CD8-positive, alpha-beta memory T cell (primary cell): ENCODE measurements around the gene CCDC71L. TPM values are rescaled to one million over a fixed set of nuclear protein-coding genes. Genes with fewer than 3 reads are reported as not detected.
"Not testable (repeated sequence)": the region's sequence is repeated elsewhere in the genome, so short reads cannot be mapped to it uniquely, and the experiment has no call there.

Source experiments
- CTCF ChIA-PET: fragments of 350-600 bp; sonication (Branson Sonifier 250); formaldehyde crosslinking; loops from one replicate; lab custom pipeline; 2021; ENCODE audit warnings: antibody characterized with exemption; lab: Charles Lee
- POLR2A ChIA-PET: fragments of 350-600 bp; sonication (Branson Sonifier 250); formaldehyde crosslinking; loops from one replicate; lab custom pipeline; 2021; ENCODE audit warnings: antibody characterized with exemption; lab: Charles Lee
- DNase-seq, 5 donors: peaks; one replicate each; pipeline versions ENCODE4 v3.0.0 to v3.0.0-alpha.2; 2020 to 2022; ENCODE audit warnings: mixed read lengths in 1 of 5
- H3K27ac ChIP-seq: one replicate; pipeline ENCODE4 v1.7.0; 2013; ENCODE audit warnings: low read depth, mild to moderate bottlenecking, low read length, moderate library complexity
- H3K27me3 ChIP-seq: 2 replicates; pipeline ENCODE4 v1.7.0; 2013; ENCODE audit warnings: low read length, mild to moderate bottlenecking; ENCODE audit not compliant: insufficient read depth, poor library complexity, severe bottlenecking
- H3K36me3 ChIP-seq: 2 replicates; pipeline ENCODE4 v1.7.0; 2013; ENCODE audit warnings: mild to moderate bottlenecking, low read length, moderate library complexity; ENCODE audit not compliant: insufficient read depth
- H3K4me1 ChIP-seq: 2 replicates; pipeline ENCODE4 v1.7.0; 2013; ENCODE audit warnings: mild to moderate bottlenecking, low read length, moderate library complexity; ENCODE audit not compliant: insufficient read depth
- H3K4me3 ChIP-seq: 2 replicates; pipeline ENCODE4 v1.7.0; 2013; ENCODE audit warnings: mild to moderate bottlenecking, low read length
- H3K9me3 ChIP-seq: 2 replicates; pipeline ENCODE4 v1.7.0; 2013; ENCODE audit warnings: mild to moderate bottlenecking, low read length
- H3K27ac Mint-ChIP-seq, 8 donors: one replicate each; pipeline ENCODE4 v1.8.0; 2020 to 2021; ENCODE audit warnings: mixed read lengths in 8 of 8, mild to moderate bottlenecking in 6 of 8, inconsistent platforms in 3 of 8, moderate library complexity in 3 of 8
- H3K27me3 Mint-ChIP-seq, 2 donors: one replicate each; pipeline ENCODE4 v1.8.0; 2020 to 2021; ENCODE audit warnings: mixed read lengths in 2 of 2, mild to moderate bottlenecking in 1 of 2, moderate library complexity in 1 of 2
- H3K36me3 Mint-ChIP-seq, 3 donors: one replicate each; pipeline ENCODE4 v1.8.0; 2020 to 2021; ENCODE audit warnings: mixed read lengths in 3 of 3, inconsistent platforms in 1 of 3, mild to moderate bottlenecking in 1 of 3
- H3K4me1 Mint-ChIP-seq, 3 donors: one replicate each; pipeline ENCODE4 v1.8.0; 2020 to 2021; ENCODE audit warnings: mixed read lengths in 3 of 3, inconsistent platforms in 1 of 3, mild to moderate bottlenecking in 1 of 3
- H3K4me3 Mint-ChIP-seq, 7 donors: one replicate each; pipeline ENCODE4 v1.8.0; 2020 to 2021; ENCODE audit warnings: mixed read lengths in 7 of 7, mild to moderate bottlenecking in 6 of 7, moderate library complexity in 4 of 7, inconsistent platforms in 2 of 7
- H3K9me3 Mint-ChIP-seq, 5 donors: one replicate each; pipeline ENCODE4 v1.8.0; 2020 to 2022; ENCODE audit warnings: mixed read lengths in 5 of 5, mild to moderate bottlenecking in 3 of 5, moderate library complexity in 2 of 5, inconsistent platforms in 1 of 5
- polyA plus RNA-seq: library from polyadenylated mRNA; unstranded; fragments of 300-500 nt; fragmentation: Illumina TruSeq; gene quantifications from one replicate; pipeline ENCODE4 v1.2.3, GENCODE V29; 2021
- total RNA-seq, 2 experiments: library from RNA; stranded (reverse); gene quantifications; one replicate each; pipeline ENCODE4 v1.2.3, GENCODE V29; 2021

The CCDC71L gene
- total RNA-seq (10 to 100 TPM; 27.4 to 28.1 TPM), polyA plus RNA-seq (6.7 TPM)

GRCh38 chr7:106660862-106661720 lies at the start of gene CCDC71L:
Gene CCDC71L (minus strand): TSS chr7:106661158. CDS start chr7:106660896, 262 bp downstream.
- CTCF ChIA-PET, result interaction anchor here (0.6 to 3.7 kb wide), 17 partner anchors 9 to 507 kb away, joined by 3 to 48 read pairs (median 6); partner anchors contain the start of gene HBP1
- H3K4me3 ChIP-seq, result peak within 1 kb of the TSS; percentile 56
- Mint-ChIP-seq H3K36me3 (peaks cover 0 to 4% (median 0%) of the 10 kb centered on the region in 3 donors), H3K27me3 (no peaks in the 10 kb centered on the region), H3K4me1 (peaks cover 24 to 45% (median 39%) of the 10 kb centered on the region in 3 donors), H3K9me3 (no peaks in the 10 kb centered on the region), H3K27ac (peak within 1 kb of the TSS; percentile 82 to 98 (median 92)), H3K4me3 (peak within 1 kb of the TSS; percentile 84 to 96 (median 90))
- POLR2A ChIA-PET, result interaction anchor here (0.6 to 1.8 kb wide), 4 partner anchors 55 to 507 kb away, joined by 3 to 11 read pairs (median 5); partner anchors contain the start of gene HBP1
- peaks cover 24% of the 10 kb centered on the region for H3K4me1 ChIP-seq
- no peaks in the 10 kb centered on the region for H3K36me3 ChIP-seq
- peak within 1 kb of the TSS; percentile 79 for H3K27ac ChIP-seq
- H3K27me3 ChIP-seq, result no peaks in the 10 kb centered on the region
- no peaks in the 10 kb centered on the region for H3K9me3 ChIP-seq
- DNase-seq, result peak; percentile 83 to 95 (median 89)

- H3K4me3 Mint-ChIP-seq, H3K4me1 ChIP-seq, DNase-seq, H3K4me1 Mint-ChIP-seq, H3K9me3 Mint-ChIP-seq, H3K27ac ChIP-seq, H3K9me3 ChIP-seq, H3K27ac Mint-ChIP-seq, H3K36me3 ChIP-seq, POLR2A ChIA-PET, H3K4me3 ChIP-seq, H3K27me3 ChIP-seq: not testable (repeated sequence)
- peaks cover 0 to 10% (median 3%) of the 10 kb centered on the region in 3 donors for H3K36me3 Mint-ChIP-seq
- CTCF ChIA-PET, result interaction anchor here (1.1 kb wide), 1 partner anchor 22 kb away, joined by 3 read pairs; no protein-coding TSS in a partner anchor
- peaks cover 9 to 20% of the 10 kb centered on the region in 2 donors for H3K27me3 Mint-ChIP-seq
Measured at GRCh38 chr7:106709604-106710003, 48.6 kb upstream of the CCDC71L start.

- CTCF ChIA-PET, result interaction anchor here (1.3 kb wide), 1 partner anchor 39 kb away, joined by 3 read pairs; no protein-coding TSS in a partner anchor
- no peaks in the 10 kb centered on the region for H3K9me3 ChIP-seq
- H3K27ac ChIP-seq, result no peak overlapping the region
- POLR2A ChIA-PET, result no interaction called here
- H3K4me3 Mint-ChIP-seq, result peak overlapping the region in 4 of 7 donors; percentile 6 to 39 (median 15)
- no peaks in the 10 kb centered on the region for H3K27me3 ChIP-seq
- no peak overlapping the region for H3K4me3 ChIP-seq
- peaks cover 0 to 3% (median 0%) of the 10 kb centered on the region in 3 donors for H3K36me3 Mint-ChIP-seq
- H3K27me3 Mint-ChIP-seq, result peaks cover 8 to 20% of the 10 kb centered on the region in 2 donors
- H3K27ac Mint-ChIP-seq, result peak overlapping the region in 6 of 8 donors; percentile 12 to 58 (median 32)
- H3K9me3 Mint-ChIP-seq, result peaks cover 0 to 2% (median 0%) of the 10 kb centered on the region in 5 donors
- H3K4me1 Mint-ChIP-seq, result peaks cover 10 to 13% (median 10%) of the 10 kb centered on the region in 3 donors
- no peaks in the 10 kb centered on the region for H3K36me3 ChIP-seq
- DNase-seq, result peak in 1 of 5 donors; percentile 15
- peaks cover 13% of the 10 kb centered on the region for H3K4me1 ChIP-seq
Measured at GRCh38 chr7:106704000-106704840, 43.3 kb upstream of the CCDC71L start.

DNA sequence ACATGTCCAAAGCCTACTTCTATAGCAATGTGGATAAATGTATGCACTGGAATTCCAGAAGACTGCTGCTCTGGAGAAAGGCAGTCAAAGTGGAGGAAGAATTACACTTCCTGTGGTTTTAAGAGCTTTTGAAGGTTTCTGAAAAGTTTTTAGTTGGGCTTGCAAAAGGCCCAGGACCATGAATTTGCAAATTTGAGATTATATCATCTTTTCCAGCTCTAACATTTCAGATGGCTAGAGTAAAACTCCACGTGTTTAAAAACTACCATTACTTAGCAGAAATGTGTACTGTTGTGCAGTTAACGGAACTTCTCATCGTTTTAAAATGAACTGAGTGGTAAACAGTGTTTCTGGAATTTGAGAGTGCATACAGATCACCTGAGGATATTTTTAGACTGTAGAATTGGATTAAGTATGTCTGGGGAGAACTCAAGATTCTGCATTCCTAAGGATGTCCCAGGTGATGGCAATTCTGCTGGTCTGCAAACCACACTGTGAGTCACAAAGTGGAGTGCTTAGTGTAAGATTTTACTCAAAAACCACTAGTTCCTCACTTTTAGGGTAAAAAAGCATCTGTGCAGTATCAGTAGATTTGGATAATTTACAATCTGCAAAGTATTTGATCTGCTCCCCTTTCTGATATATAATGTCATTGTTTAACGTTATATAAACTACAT lies 32.9 kb upstream of the CCDC71L start:
- Mint-ChIP-seq H3K36me3 (peaks cover 0 to 2% (median 0%) of the 10 kb centered on the region in 3 donors), H3K4me3 (no peak overlapping the region), H3K27me3 (peaks cover 0 to 1% of the 10 kb centered on the region in 2 donors), H3K9me3 (peaks cover 0 to 2% (median 0%) of the 10 kb centered on the region in 5 donors), H3K4me1 (peaks cover 0 to 5% (median 1%) of the 10 kb centered on the region in 3 donors), H3K27ac (no peak overlapping the region)
- ChIA-PET CTCF (no interaction called here), POLR2A (no interaction called here)
- Histone ChIP-seq H3K4me1 (no peaks in the 10 kb centered on the region), H3K9me3 (no peaks in the 10 kb centered on the region), H3K27me3 (no peaks in the 10 kb centered on the region), H3K4me3 (no peak overlapping the region), H3K27ac (no peak overlapping the region), H3K36me3 (no peaks in the 10 kb centered on the region)
- DNase-seq, result no peak

DNA sequence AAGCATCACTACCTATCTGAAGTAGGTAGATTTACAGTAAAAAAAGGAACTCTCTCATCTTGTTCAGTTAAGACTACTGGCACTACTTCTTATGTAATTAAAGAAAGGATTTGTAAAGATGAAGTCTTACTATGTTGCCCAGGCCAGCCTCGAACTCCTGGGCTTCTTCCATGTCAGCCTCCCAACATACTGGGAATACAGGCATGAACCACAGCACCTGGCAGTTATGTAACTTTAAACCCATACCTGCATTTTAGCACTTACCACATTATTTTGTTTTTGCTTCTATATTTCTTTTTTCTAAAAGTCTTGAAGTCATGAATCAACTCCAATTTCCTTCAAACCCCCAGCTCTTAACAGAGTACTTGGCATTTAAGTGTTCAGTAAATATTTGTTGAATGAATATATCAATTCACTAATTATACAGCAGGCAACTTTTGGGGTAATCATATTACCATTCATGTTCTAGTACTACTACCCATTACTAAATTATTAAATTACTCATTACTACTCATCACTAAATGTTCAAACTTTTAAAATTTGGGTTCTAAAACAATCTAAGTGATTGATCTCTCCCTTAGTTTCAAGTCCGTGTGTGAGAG lies 31.6 kb upstream of the CCDC71L start:
- Mint-ChIP-seq H3K9me3 (peaks cover 0 to 4% (median 2%) of the 10 kb centered on the region in 5 donors), H3K4me1 (peaks cover 0 to 5% (median 1%) of the 10 kb centered on the region in 3 donors), H3K27me3 (peaks cover 6 to 9% of the 10 kb centered on the region in 2 donors), H3K27ac (no peak overlapping the region), H3K36me3 (peaks cover 0 to 8% (median 0%) of the 10 kb centered on the region in 3 donors), H3K4me3 (no peak overlapping the region)
- H3K27ac ChIP-seq, result no peak overlapping the region
- no peaks in the 10 kb centered on the region for H3K27me3 ChIP-seq
- CTCF ChIA-PET, result interaction anchor here (1.4 kb wide), 1 partner anchor 44 kb away, joined by 3 read pairs; no protein-coding TSS in a partner anchor
- no peaks in the 10 kb centered on the region for H3K36me3 ChIP-seq
- POLR2A ChIA-PET, result no interaction called here
- H3K9me3 ChIP-seq, result no peaks in the 10 kb centered on the region
- no peak for DNase-seq
- H3K4me3 ChIP-seq, result no peak overlapping the region
- no peaks in the 10 kb centered on the region for H3K4me1 ChIP-seq

- H3K4me1 ChIP-seq, H3K9me3 Mint-ChIP-seq, H3K27me3 ChIP-seq, H3K36me3 ChIP-seq, DNase-seq, CTCF ChIA-PET, H3K27ac ChIP-seq, H3K9me3 ChIP-seq, H3K27ac Mint-ChIP-seq, H3K4me1 Mint-ChIP-seq, H3K4me3 ChIP-seq, H3K4me3 Mint-ChIP-seq, POLR2A ChIA-PET: not testable (repeated sequence)
- Mint-ChIP-seq H3K36me3 (peaks cover 0 to 12% (median 0%) of the 10 kb centered on the region in 3 donors), H3K27me3 (peaks cover 12 to 18% of the 10 kb centered on the region in 2 donors)
Measured at GRCh38 chr7:106688161-106688560, 27.2 kb upstream of the CCDC71L start.

DNA sequence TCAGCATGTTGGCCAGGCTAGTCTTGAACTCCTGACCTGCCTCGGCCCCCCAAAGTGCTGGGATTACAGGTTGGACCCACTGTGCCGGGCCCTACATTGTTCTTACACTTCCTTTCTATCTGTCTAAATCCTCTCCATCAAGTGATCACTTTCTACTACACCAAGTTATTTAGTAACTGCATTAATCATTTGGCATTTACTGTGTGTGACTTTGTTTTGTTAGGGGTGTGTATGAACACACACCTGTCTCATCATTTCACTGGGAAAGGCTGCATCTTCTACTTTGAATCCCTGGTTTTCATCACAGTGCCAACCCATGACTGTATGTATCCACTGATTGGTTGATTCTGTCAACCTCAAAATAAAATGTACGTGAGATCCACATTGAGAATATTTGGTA lies 23.0 kb upstream of the CCDC71L start:
- Histone ChIP-seq H3K27ac (no peak overlapping the region), H3K9me3 (no peaks in the 10 kb centered on the region), H3K27me3 (no peaks in the 10 kb centered on the region), H3K4me3 (no peak overlapping the region), H3K4me1 (no peaks in the 10 kb centered on the region), H3K36me3 (no peaks in the 10 kb centered on the region)
- ChIA-PET CTCF (no interaction called here), POLR2A (no interaction called here)
- H3K9me3 Mint-ChIP-seq, result peaks cover 0 to 8% (median 4%) of the 10 kb centered on the region in 5 donors
- peak overlapping the region in 1 of 8 donors; percentile 38 for H3K27ac Mint-ChIP-seq
- H3K36me3 Mint-ChIP-seq, result peaks cover 0 to 11% (median 0%) of the 10 kb centered on the region in 3 donors
- peaks cover 5 to 6% (median 5%) of the 10 kb centered on the region in 3 donors for H3K4me1 Mint-ChIP-seq
- H3K27me3 Mint-ChIP-seq, result peaks cover 12 to 16% of the 10 kb centered on the region in 2 donors
- DNase-seq, result no peak
- H3K4me3 Mint-ChIP-seq, result no peak overlapping the region
